C1 segment of cervical spinal cord (tissue), 14 donors: ENCODE measurements around the gene NFKBIE.

Source experiments
- DNase-seq, 14 donors: peaks; one replicate each; lab custom pipeline; 2025; lab: John Stamatoyannopoulos, UW

NFKBIE gene

GRCh38 chr6:44297063-44298038 lies 32.0 kb upstream of the NFKBIE start:
- DNase-seq: peak in 6 of 14 donors; percentile 9 to 54 (median 22)

GRCh38 chr6:44294832-44295791 lies 29.8 kb upstream of the NFKBIE start:
- no peak for DNase-seq

DNA sequence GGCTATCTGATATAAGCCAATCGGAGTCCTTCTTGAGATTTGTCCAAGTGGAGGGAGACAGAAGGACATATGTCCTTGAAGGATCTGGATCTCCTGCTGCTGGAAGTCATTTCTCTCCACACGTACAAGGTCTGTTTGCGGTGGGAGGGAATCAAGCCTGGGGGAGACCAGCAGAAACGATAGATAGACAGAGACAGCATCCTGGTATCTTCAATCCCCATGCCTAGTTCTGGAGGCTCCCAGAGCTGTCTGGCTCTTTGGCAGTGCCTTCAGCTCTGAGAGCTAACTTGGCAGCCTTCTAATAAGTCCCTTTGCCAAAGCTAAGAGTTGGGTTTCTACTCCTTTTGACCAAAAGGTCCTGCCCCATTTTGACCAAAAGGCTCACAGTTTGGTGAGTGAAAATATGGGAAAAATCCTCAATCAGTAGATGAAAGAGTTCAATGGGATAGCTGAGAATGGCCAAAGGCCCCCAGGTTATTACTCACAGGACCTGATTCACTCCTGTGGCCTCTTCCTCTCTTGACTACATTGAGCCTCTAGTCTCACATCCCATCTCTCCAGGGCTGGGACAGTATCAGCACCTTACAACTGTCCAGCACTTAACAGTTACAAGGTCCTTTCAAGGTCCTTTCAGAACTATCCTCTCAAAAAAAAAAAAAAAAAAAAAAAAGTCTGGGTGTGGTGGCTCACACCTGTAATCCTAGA lies 27.5 kb upstream of the NFKBIE start:
- DNase-seq: peak in 1 of 14 donors; percentile 77

DNA sequence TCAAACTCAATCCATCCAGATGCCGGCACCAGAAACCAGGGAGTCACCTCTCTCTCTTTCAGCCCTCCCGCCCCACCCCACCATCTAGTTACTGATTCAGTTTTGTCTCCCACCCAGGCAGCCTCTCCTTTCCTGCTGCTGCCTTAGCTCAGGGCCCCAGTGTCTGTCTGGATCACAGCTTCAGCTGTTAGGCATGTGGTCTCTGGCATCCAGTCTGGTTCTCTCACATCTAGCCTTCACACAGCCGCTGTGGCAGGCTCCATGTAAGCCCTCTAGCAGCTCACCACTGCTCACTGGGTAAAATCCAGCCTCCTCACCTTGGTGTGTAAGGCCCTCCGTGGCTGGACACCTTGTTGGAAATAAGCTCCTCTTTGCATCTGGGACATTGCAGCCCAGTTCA lies 26.5 kb upstream of the NFKBIE start:
- no peak for DNase-seq

DNA sequence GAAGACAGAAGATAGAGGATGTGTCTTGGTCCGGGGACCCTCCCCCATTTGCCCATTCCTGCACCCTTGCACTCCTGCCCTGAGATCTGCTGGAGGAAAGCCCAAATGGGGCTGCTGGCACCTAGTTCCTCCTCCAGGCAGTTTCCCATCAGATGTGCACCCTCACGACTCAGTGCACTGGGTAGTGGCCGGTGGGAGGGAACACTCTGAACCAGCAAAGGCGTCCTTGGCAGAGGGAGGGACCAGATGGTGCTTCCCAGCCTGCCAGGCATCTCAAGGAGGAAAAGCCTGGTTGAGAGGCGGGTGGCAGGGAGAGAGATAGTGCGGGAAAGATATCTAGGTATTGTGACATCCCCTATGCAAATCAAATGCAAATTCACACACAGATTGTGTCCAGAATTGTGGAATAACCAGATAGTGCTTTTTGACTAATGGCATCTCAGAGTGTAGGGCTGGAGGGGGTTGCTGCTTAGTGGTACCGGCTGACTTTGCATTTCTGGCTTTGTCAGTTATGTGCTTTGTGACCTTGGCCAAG lies 24.4 kb upstream of the NFKBIE start:
- peak in 3 of 14 donors; percentile 33 to 98 (median 44) for DNase-seq

- DNase-seq: no peak
Measured at GRCh38 chr6:44286747-44287146, 21.4 kb upstream of the NFKBIE start.

- DNase-seq: no peak
Measured at GRCh38 chr6:44286285-44286565, 20.9 kb upstream of the NFKBIE start.

DNA sequence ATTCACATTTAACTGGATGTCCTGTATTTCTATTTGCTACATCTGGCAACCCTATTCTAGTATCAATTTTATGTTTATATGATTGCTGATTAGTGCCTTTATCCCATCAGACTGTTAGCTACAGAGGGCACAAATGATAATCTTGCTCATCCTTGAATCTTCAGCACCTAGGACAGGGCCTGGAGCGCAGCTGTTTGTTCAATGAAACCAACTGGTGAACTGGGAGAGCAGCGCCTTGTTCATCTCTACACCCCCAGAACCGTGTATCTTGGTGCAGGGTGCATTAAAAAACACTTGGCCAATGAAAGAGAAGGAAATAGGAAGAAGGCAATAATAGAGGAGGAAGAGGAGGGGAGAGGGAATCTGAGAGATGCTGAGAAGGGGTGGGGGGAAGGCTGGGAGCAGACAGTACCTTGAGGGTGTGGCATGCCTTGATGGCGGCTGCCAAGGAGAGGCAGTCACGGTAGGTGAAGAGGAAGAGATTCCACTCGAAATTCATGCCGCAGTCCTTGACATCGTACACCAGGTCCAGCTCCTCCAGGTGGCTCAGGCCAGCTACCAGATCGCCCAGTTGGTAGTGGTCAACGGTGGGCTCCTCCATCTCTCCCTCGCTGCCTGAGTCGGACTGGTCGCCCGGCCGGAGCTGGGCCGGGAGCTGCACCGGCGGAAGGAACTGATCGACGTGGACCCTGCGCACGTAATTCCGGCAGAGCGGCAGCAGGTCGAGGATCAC lies 20.4 kb upstream of the NFKBIE start:
- no peak for DNase-seq

DNA sequence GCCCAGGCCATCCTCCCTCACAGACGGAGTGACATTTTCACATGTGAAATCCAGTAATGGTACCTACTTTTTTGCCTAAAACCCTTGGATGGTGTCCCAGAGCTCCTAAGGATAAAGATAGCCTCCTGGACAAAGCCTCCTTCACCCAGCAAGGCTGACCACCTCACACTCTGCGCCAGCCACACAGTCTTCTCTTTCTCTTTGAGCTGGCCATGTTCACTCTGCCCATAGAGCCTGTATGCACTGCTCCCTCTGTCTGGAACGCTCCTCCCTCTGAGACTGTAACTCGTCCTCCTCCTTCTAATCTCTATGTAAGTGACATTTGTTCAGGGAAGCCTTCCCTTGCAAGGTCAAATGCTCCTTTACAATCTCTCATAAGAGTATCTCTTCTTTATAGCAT lies 19.5 kb upstream of the NFKBIE start:
- peak in 1 of 14 donors; percentile 78 for DNase-seq

- peak in 7 of 14 donors; percentile 9 to 98 (median 32) for DNase-seq
Measured at GRCh38 chr6:44284121-44284520, 18.8 kb upstream of the NFKBIE start.

- no peak for DNase-seq
Measured at GRCh38 chr6:44278774-44279697, 13.7 kb upstream of the NFKBIE start.

DNA sequence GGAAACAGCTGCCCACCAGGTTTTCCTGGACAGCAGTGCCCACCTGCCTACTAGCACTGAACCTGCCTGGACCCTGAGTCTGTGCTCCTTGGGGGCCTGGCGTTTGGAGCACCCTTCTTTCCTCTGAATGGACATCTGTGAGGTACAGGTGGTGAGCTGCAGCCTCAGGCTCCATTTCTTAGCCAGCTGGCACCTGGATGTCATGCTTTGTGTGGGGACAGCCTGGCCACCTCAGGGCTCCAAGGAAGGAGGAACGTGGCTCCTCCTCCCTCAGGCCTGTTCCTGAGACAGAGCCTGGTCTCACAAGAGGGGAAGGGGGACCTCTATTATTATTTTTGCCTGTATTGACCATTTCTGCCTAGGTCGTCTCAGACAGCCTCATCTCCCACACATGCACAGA lies 13.0 kb upstream of the NFKBIE start:
- peak in 2 of 14 donors; percentile 27 to 94 for DNase-seq

GRCh38 chr6:44277763-44278162 lies 12.4 kb upstream of the NFKBIE start:
- no peak for DNase-seq

- peak in 1 of 14 donors; percentile 90 for DNase-seq
Measured at GRCh38 chr6:44276667-44277640, 11.6 kb upstream of the NFKBIE start.

DNA sequence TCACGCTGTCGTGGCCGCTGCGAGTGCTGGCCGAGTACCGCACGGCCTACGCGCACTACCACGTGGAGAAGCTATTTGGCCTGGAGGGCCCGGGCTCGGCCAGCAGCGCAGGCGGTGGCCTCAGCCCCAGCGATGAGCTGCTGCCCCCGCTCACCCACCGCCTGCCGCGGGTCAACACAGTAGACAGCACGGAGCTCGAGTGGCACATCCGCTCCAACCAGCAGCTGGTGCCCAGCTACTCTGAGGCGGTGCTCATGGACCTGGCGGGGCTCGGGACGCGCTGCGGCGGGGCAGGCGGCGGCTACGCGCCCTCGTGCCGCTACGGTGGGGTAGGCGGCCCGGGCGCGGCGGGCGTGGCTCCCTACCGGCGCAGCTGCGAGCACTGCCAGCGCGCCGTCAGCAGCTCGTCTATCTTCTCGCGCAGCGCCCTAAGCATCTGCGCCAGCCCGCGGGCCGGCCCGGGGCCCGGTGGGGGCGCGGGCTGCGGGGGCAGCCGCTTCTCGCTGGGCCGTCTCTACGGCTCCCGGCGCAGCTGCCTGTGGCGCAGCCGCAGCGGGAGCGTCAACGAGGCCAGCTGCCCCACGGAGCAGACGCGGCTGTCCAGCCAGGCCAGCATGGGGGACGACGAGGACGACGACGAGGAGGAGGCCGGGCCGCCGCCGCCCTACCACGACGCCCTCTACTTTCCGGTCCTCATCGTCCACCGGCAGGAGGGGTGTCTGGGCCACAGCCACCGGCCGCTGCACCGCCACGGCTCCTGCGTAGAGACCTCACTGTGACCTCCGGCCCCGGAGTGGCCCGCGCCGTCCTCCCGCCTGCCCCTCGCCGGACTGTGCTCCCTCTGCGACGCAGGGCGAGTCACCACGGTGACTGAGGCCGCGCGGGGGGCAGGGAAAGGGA lies 10.6 kb upstream of the NFKBIE start:
- no peak for DNase-seq

- DNase-seq: no peak
Measured at GRCh38 chr6:44275271-44275748, 10.0 kb upstream of the NFKBIE start.

- DNase-seq: no peak
Measured at GRCh38 chr6:44273617-44274016, 8.3 kb upstream of the NFKBIE start.
